ENCODE results near the gene CPPED1.

- TF ChIP-seq CTCF (IDR thresholded peaks at IDR 0.05) (no peak), ZFX (IDR thresholded peaks at IDR 0.05; ENCODE audit: borderline replicate concordance) (no peak)
These were observed 135.8 kb downstream of the CPPED1 start for GRCh38 chr16:12667909-12668308.
